Measurements from ENCODE around the gene DPH3.
"Not testable (repeated sequence)": the region's sequence is repeated elsewhere in the genome, so short reads cannot be mapped to it uniquely, and the experiment has no call there.

DPH3 gene

GRCh38 chr3:16264708-16265454, at the start of gene DPH3, which contains the start of gene OXNAD1:
DPH3 (minus strand) TSS chr3:16264943; CDS start chr3:16264876, 67 bp downstream.
OXNAD1 (plus strand) TSS chr3:16265212; CDS start chr3:16270953, 5,741 bp downstream.
- peak; percentile 100 for DNase-seq

DNA sequence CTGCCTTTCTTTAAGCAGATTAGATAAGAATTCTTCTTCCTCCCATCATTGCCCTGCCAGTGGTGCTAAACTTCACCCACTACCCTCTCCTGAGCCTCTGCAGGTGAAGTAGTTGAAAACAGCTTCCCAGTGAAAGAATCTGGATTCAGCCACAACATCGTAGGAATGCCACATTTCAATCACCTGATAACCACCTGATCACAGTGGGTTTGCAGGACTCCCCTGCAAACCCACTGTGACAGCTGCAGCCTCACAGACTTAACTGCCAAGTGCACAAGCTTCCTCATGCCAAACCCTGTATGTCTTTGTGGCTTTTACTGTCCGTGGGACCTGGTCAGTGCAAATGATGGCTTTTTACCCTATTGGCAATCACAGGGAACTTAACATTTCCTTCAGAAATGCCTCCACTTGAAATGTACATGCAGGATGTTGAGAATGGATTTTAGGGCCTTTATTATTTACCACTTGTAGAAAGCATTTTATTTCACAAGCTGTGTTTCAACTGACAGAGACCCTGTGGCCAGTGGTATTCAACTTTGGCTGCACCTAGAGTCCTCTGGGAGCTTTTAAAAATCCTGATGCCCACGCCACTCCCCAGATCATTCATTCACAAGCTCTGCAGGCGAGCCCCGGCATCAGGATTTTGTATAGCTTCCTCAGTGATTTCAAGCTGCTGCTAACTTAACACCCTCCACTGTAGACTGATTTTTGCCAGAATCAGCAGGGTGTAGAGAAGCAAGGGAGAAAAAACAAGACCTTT, 49.3 kb upstream of the DPH3 start:
- no peak for DNase-seq

- DNase-seq = no peak
These were observed 47.3 kb upstream of the DPH3 start for GRCh38 chr3:16311960-16312451.

GRCh38 chr3:16310486-16310885, 45.7 kb upstream of the DPH3 start:
- not testable (repeated sequence) for DNase-seq

DNA sequence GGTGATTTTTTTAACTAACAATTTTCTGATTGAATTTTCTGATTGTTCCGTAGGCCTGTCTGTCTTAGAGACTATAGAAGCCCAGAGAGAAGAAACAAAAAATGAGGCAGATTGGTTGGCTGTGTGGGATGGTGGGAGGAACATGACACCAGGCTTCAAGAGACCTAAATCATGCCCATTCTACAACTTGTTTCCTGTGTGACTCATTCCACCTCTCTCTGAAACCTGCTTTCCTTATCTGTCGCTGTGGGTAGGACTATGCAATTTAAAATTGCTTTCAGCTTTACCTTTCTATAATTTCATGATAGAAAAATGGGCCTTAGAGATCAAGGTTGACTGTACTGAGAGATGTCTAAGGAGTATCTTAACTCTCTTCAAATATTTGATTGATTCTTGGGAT, 44.8 kb upstream of the DPH3 start:
- peak; percentile 39 for DNase-seq

DNA sequence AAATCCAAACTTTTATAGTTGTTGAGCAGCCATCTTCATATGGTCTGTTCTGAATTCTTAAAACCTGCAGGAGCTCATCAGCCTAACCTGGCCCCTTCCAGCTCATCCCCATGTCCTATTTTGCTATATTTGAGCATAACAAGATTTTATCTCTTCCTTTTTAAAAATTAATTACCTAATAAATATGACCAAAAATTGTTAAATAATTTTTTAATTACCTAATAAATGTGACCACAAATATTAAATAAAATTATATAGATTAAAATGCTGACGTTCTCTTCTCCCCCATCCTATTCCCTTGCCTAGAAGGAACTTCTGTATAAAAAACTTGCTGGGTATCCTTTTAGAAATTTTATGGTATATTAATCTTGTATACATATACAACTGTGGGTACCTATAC, 44.0 kb upstream of the DPH3 start:
- DNase-seq = no peak

DNA sequence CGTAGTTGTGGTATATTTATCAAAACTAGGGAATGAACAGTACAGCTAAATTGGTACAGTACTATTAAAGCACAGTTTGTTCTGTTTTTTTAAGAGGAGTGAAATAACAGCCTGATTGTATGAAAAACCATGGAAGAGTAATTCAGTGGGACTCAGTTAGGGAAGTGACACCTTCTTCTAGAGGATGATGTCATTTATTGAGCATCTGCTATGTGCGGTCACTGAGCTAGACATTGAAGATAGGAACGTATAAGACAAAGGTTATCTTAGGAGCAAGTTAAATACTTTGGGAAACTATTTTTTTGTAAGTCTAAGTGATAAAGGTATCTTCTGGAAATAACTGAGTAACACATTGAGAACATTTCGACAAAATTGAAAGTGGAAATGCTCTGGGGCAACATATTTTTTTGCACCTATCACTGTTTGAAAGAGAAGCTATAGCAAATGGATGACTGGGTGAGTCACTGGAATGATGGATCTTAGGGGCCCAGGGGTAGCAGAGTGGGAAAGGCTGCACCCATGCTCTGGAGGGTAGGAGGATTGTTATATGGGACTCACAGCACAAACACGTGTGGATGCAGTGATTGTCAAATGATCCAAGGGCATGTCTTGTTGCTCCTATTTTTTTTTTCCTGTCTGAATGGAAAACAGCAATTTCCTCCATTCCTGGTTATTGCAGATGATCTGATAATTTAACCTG, 43.2 kb upstream of the DPH3 start:
- peak; percentile 19 for DNase-seq

GRCh38 chr3:16305111-16305541, 40.4 kb upstream of the DPH3 start:
- no peak for DNase-seq

DNA sequence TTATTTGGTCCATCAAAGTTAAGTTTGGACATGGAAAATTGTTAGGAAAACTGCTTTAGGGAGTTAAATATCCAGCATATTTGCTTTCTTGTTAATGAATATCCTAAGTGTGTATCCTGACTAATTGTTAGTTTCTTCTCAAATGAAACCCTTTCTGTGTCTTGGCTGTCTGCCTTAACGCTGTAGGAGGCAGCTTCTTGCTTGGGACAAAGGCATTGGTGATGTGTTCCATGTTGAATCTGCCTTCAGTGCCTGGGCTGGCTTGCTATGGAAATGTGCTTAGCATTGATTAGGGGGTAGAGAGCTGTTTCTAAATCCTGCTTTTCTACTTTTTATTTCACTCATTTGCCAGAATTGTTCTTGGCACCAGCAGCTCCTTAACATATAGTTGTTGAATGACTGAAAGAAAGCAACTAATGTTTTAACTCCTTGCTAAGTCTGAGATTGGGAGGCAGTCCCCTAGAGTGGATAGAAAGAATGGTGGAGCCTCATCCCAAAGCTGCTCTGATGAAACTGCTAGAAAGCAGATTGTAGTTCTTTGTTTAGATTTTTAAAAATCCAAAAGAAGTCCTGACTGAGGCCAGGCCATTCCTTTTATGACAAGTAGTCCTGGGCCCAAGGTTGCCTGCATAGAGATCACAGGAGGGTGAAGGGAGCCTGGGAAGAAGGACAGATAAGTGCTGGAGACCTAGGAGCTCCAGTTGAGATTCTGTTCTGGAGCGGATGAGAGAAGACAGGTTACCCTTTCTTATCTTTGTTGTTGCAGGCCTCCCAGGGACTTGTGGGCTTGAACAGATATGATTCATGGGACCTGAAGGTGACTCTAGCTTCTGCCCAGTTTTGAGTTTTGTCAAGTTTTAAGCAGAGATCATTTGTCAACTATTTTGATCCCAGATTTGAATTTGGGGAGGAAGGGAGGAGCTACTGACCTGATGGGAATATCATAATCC, 39.6 kb upstream of the DPH3 start:
- no peak for DNase-seq

DNA sequence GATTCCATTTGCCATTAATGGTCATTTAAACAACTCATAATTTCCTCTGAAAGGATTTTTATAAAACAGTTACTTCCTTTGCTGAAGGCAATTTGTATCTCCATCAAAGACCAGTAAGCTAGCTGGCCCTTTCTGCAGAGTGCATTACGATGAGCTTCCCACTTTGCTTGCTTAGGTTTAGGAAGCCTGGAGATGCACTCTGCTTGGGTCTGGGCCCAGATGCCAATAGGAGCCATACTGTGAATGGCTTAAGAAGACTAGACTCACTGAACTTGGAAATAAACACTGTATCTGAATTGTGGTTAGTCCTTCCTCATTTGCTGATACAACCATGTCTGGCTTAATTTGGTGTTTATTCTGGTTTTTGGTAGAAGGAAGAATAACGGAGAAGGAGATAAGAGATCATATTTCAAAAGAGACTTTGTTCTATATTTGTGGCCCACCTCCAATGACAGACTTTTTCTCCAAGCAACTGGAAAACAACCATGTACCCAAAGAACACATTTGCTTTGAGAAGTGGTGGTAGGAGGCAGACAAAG, 38.4 kb upstream of the DPH3 start:
- no peak for DNase-seq

DNA sequence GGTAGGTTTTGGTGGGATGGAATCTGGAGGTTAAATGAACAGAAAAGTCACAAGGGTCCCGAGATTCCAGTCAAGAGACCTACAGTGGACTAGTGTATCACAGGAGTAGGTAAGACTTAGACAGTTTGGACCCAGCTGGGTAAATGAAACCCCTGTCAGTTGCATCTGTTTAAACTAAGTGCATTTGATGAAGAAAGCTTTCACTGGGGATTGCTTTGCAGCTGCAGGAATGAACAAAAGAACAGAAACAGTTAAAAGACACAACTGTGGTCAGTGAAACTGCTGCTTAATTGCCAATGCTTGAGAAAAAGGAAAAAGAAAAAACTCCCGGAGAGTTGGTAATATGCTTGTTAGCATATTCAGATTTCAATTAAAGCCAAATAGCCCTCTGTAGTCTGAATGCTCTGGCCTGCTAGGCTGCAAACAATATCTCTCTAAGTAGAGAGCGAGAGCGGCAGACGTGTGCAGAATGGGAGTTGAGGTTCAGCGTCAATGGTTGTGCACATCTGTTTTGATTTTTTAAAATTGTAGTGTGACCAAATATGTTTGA, 37.4 kb upstream of the DPH3 start:
- DNase-seq = no peak

GRCh38 chr3:16301507-16301906, 36.8 kb upstream of the DPH3 start:
- no peak for DNase-seq

DNA sequence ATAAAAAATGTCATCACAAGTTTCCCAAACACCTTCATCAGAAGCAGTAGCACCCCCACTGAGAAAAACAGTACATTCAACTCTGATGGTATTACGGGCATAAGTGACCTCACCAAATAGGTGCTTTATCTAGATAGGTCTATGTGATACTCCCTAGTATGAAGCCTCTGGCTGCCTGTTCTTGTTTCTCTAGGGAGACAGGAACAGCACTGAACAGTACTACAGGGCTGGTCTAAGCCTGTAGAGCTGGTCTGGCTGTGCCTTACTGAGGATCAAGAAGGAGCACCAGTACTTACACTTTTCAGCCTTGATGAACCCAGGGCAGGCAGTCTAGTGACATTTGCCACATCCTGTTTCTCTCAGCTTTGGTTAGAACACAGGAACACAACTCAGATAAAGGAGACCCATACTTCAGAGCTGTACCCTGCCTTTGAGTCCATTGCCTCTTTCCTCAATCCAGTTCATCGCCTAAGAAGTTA, 36.2 kb upstream of the DPH3 start:
- no peak for DNase-seq

DNA sequence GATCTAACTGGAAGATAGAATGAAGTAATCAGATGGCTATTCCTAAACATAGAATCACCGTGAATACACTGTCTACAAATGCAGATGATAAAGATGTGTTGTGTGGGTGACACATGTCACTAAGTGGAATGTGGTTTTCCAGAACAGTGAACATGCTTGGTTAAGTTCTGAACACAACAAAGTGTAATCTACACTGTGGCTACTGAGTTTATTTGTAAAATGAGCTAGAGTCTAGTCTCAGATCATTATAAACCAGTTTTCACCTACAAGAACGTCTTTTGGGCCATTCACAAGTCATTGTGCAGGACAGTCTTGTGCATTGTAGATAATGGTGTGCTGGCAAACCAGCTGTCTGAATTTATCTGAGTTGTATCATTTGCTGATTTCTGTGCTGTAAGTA, 35.6 kb upstream of the DPH3 start:
- no peak for DNase-seq

DNA sequence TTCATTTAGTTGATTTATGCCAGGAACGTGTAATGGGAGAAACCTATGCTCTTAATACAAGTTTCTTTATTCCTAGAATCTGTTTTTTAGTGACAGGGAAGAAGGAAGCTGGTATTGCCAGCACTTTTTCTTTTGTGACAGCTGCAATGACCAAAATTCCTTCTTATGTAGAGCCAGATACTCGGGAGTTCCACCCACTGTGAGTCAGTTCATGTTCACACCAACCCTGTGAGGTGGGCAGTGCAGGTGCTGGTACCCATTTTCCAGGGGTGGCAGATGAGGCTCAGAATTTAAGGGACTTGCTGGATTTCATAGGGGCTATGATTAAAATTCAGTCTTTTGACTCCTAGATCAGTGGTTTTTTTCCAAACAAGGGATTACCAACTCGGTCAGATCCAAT, 35.0 kb upstream of the DPH3 start:
- no peak for DNase-seq

GRCh38 chr3:16298891-16299290, 34.1 kb upstream of the DPH3 start:
- DNase-seq = no peak

GRCh38 chr3:16297997-16298885, 33.5 kb upstream of the DPH3 start:
- no peak for DNase-seq

DNA sequence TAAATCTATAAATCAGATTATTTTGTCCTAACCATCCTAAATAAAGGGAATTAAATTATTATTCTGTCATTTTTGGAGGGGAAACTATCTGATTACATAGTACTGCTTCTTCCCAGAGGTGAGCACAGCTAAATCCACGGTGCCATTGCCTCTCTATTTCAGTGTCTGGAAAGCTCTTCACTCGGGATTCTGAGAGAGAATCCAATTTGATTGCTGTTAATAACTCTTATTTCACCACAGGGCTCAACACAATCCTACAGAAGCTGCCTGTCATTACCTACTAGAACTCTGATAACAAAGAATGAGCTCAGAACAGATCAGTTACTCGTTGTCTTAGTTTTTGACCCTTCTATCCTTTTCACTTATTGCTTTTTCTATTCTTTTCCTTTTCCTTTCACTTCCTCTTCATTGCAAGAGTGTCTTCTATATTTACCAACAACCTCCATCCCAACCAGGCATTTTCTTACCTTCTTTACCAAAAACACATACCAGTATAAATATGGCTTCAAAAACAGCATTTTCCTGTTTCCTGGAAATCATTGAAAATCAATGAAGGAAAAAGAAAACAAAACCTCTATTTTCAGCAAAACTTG, 30.7 kb upstream of the DPH3 start:
- peak; percentile 22 for DNase-seq

- no peak for DNase-seq
These were observed 30.1 kb upstream of the DPH3 start for GRCh38 chr3:16294844-16295243.

- DNase-seq = peak; percentile 23
These were observed 26.1 kb upstream of the DPH3 start for GRCh38 chr3:16290827-16291196.
